Kidney capillary endothelial cell (primary cell): Measurements from ENCODE around the gene PPP1R37.

Experiments
- DNase-seq: peaks from one replicate; pipeline ENCODE4 v3.0.0-alpha.2; 2018; ENCODE audit warnings: low spot score

The PPP1R37 gene

GRCh38 chr19:45071545-45071938 lies 21.4 kb upstream of the PPP1R37 start:
- DNase-seq, result no peak

- DNase-seq, result no peak
Measured at GRCh38 chr19:45071969-45072790, 20.8 kb upstream of the PPP1R37 start.

- no peak for DNase-seq
Measured at GRCh38 chr19:45074744-45075300, 18.2 kb upstream of the PPP1R37 start.

- DNase-seq, result no peak
Measured at GRCh38 chr19:45075301-45076028, 17.5 kb upstream of the PPP1R37 start.

GRCh38 chr19:45076029-45076850 lies 16.7 kb upstream of the PPP1R37 start, which contains the start of gene ZNF296:
TSS of gene ZNF296 (minus strand) at chr19:45076478. CDS start at chr19:45076373, 105 bp downstream.
- peak; percentile 30 for DNase-seq

GRCh38 chr19:45076851-45077730 lies 15.9 kb upstream of the PPP1R37 start:
- no peak for DNase-seq

- no peak for DNase-seq
Measured at GRCh38 chr19:45078390-45079062, 14.5 kb upstream of the PPP1R37 start.

GRCh38 chr19:45079063-45079910 lies 13.7 kb upstream of the PPP1R37 start, which contains the start of gene GEMIN7:
TSS of gene GEMIN7 (plus strand) at chr19:45079260. CDS start at chr19:45090115, 10,855 bp downstream.
- DNase-seq, result peak; percentile 66

GRCh38 chr19:45079911-45080370 lies 13.0 kb upstream of the PPP1R37 start:
- DNase-seq, result no peak

GRCh38 chr19:45082170-45082569 lies 10.8 kb upstream of the PPP1R37 start:
- DNase-seq, result no peak

- DNase-seq, result no peak
Measured at GRCh38 chr19:45086480-45086879, 6.5 kb upstream of the PPP1R37 start.

- DNase-seq, result no peak
Measured at GRCh38 chr19:45087531-45087930, 5.4 kb upstream of the PPP1R37 start.

- DNase-seq, result no peak
Measured at GRCh38 chr19:45090034-45090433, 2.9 kb upstream of the PPP1R37 start.

- no peak for DNase-seq
Measured at GRCh38 chr19:45090606-45091005, 2.4 kb upstream of the PPP1R37 start.

- DNase-seq, result peak; percentile 98
Measured at GRCh38 chr19:45091031-45091923, 1.7 kb upstream of the PPP1R37 start.

GRCh38 chr19:45094137-45094536 lies 1.2 kb downstream of the PPP1R37 start:
- no peak for DNase-seq

- DNase-seq, result no peak
Measured at GRCh38 chr19:45094707-45095106, 1.7 kb downstream of the PPP1R37 start.
